Mesenchymal stem cell (in vitro differentiated cells and primary cell): Measurements from ENCODE around the gene PRADC1.

Source experiments
- DNase-seq: peaks from one replicate; pipeline ENCODE4 v3.0.0-alpha.2; 2013
- H2AFZ ChIP-seq: one replicate; pipeline ENCODE4 v1.6.1; 2013; ENCODE audit warnings: low read depth, mild to moderate bottlenecking, control low read depth, inconsistent platforms, low read length, moderate library complexity
- H2AK5ac ChIP-seq: 2 replicates; pipeline ENCODE4 v1.6.1; 2013; ENCODE audit warnings: low read length, moderate library complexity, mild to moderate bottlenecking, inconsistent platforms; ENCODE audit not compliant: severe bottlenecking
- H2BK120ac ChIP-seq: one replicate; pipeline ENCODE4 v1.6.1; 2013; ENCODE audit warnings: low read depth, mild to moderate bottlenecking, inconsistent platforms, low read length, moderate library complexity
- H2BK12ac ChIP-seq, 2 experiments: one replicate each; pipeline ENCODE4 v1.6.1; 2013; ENCODE audit warnings: inconsistent platforms in 2 of 2, low read length in 2 of 2, mild to moderate bottlenecking in 2 of 2, moderate library complexity in 2 of 2, control low read depth in 1 of 2
- H2BK15ac ChIP-seq: one replicate; pipeline ENCODE4 v1.6.1; 2013; ENCODE audit warnings: mild to moderate bottlenecking, low read depth, inconsistent platforms; ENCODE audit not compliant: poor library complexity, severe bottlenecking
- H2BK5ac ChIP-seq: 2 replicates; pipeline ENCODE4 v1.6.1; 2013; ENCODE audit warnings: low read depth, mild to moderate bottlenecking, low read length, control low read depth, inconsistent platforms; ENCODE audit not compliant: poor library complexity, severe bottlenecking
- H3K14ac ChIP-seq, 2 experiments: one replicate each; pipeline ENCODE4 v1.6.1; 2013; ENCODE audit warnings: inconsistent platforms in 2 of 2, low read length in 2 of 2, control low read depth in 1 of 2, mild to moderate bottlenecking in 1 of 2, moderate library complexity in 1 of 2
- H3K18ac ChIP-seq, 2 experiments: one replicate each; pipeline ENCODE4 v1.6.1; 2013; ENCODE audit warnings: inconsistent platforms in 2 of 2, low read length in 2 of 2, control low read depth in 1 of 2, low read depth in 1 of 2, mild to moderate bottlenecking in 1 of 2
- H3K23ac ChIP-seq, 2 experiments: one replicate each; pipeline ENCODE4 v1.6.1; 2013; ENCODE audit warnings: inconsistent platforms in 2 of 2, low read length in 2 of 2, mild to moderate bottlenecking in 2 of 2, moderate library complexity in 2 of 2, control low read depth in 1 of 2
- H3K27ac ChIP-seq: 2 replicates; pipeline ENCODE4 v1.5.1; 2013; ENCODE audit warnings: mild to moderate bottlenecking, moderate library complexity, low read length, control low read depth, inconsistent platforms; ENCODE audit not compliant: poor library complexity, severe bottlenecking
- H3K27me3 ChIP-seq, 2 experiments: 2 replicates each; pipeline versions ENCODE4 v1.6.1 to v1.7.0; 2013; ENCODE audit warnings: low read length in 2 of 2, mild to moderate bottlenecking in 2 of 2, moderate library complexity in 2 of 2, control low read depth in 1 of 2, inconsistent platforms in 1 of 2; ENCODE audit not compliant: control insufficient read depth in 1 of 2, insufficient read depth in 1 of 2
- H3K36me3 ChIP-seq, 2 experiments: 2 replicates each; pipeline versions ENCODE4 v1.6.1 to v1.7.0; 2013; ENCODE audit warnings: low read length in 2 of 2, control low read depth in 1 of 2, inconsistent platforms in 1 of 2, low read depth in 1 of 2, mild to moderate bottlenecking in 1 of 2; ENCODE audit not compliant: insufficient read depth in 2 of 2, control insufficient read depth in 1 of 2
- H3K4ac ChIP-seq, 2 experiments: one replicate each; pipeline ENCODE4 v1.6.1; 2013; ENCODE audit warnings: inconsistent platforms in 2 of 2, low read length in 2 of 2, mild to moderate bottlenecking in 2 of 2, moderate library complexity in 2 of 2, control low read depth in 1 of 2, low read depth in 1 of 2
- H3K4me1 ChIP-seq: 2 replicates; pipeline ENCODE4 v1.6.1; 2013; ENCODE audit warnings: low read depth, low read length, control low read depth; ENCODE audit not compliant: control insufficient read depth, insufficient read depth
- H3K4me2 ChIP-seq: 2 replicates; pipeline ENCODE4 v1.6.1; 2013; ENCODE audit warnings: low read length, mild to moderate bottlenecking, inconsistent platforms; ENCODE audit not compliant: poor library complexity, severe bottlenecking
- H3K4me3 ChIP-seq, 2 experiments: 2 replicates each; pipeline versions ENCODE4 v1.5.1 to v1.7.0; 2013; ENCODE audit warnings: low read length in 2 of 2, mild to moderate bottlenecking in 2 of 2, control low read depth in 1 of 2, low read depth in 1 of 2; ENCODE audit not compliant: insufficient read depth in 1 of 2
- H3K79me1 ChIP-seq: replicated peaks from 2 replicates; pipeline ENCODE4 v1.6.1; 2013; ENCODE audit warnings: mild to moderate bottlenecking, control low read depth, low read length, inconsistent platforms; ENCODE audit not compliant: poor library complexity, severe bottlenecking
- H3K9ac ChIP-seq: 2 replicates; pipeline ENCODE4 v1.7.0; 2013; ENCODE audit warnings: mild to moderate bottlenecking, low read length, moderate library complexity
- H3K9me3 ChIP-seq: 2 replicates; pipeline ENCODE4 v1.7.0; 2013; ENCODE audit warnings: mild to moderate bottlenecking, low read length; ENCODE audit not compliant: control insufficient read depth
- H4K8ac ChIP-seq: one replicate; pipeline ENCODE4 v1.6.1; 2013; ENCODE audit warnings: inconsistent platforms, mild to moderate bottlenecking, low read length, moderate library complexity
- H4K91ac ChIP-seq: one replicate; pipeline ENCODE4 v1.6.1; 2013; ENCODE audit warnings: mild to moderate bottlenecking, low read length, inconsistent platforms
- WGBS: methylation state at CpG from one replicate; pipeline ENCODE4 v1.1.7; 2013; ENCODE audit warnings: mixed read lengths; 5-methylcytosine and 5-hydroxymethylcytosine counted together

PRADC1 gene

GRCh38 chr2:73269686-73270465 lies 36.8 kb upstream of the PRADC1 start:
- Histone ChIP-seq H2BK5ac (no peak overlapping the region), H2BK15ac (no peak overlapping the region), H2AK5ac (no peak overlapping the region), H2BK120ac (no peak overlapping the region), H2BK12ac (no peak overlapping the region), H3K4ac (no peak overlapping the region), H2AFZ (no peak overlapping the region), H3K4me2 (peak overlapping the region; percentile 62), H4K8ac (no peak overlapping the region), H3K4me1 (peaks cover 19% of the 10 kb centered on the region), H3K36me3 (peaks cover 0 to 7% of the 10 kb centered on the region in 2 experiments), H3K4me3 (no peak overlapping the region), H3K18ac (no peak overlapping the region), H3K23ac (no peak overlapping the region), H3K27me3 (peaks cover 49 to 60% of the 10 kb centered on the region in 2 experiments), H3K9me3 (no peaks in the 10 kb centered on the region), H3K79me1 (no peaks in the 10 kb centered on the region), H4K91ac (no peak overlapping the region), H3K27ac (no peak overlapping the region), H3K9ac (no peak overlapping the region), H3K14ac (no peak overlapping the region)
- DNase-seq, result no peak
- 24% methylated on average over 20 of the region's 22 CpGs for WGBS

DNA sequence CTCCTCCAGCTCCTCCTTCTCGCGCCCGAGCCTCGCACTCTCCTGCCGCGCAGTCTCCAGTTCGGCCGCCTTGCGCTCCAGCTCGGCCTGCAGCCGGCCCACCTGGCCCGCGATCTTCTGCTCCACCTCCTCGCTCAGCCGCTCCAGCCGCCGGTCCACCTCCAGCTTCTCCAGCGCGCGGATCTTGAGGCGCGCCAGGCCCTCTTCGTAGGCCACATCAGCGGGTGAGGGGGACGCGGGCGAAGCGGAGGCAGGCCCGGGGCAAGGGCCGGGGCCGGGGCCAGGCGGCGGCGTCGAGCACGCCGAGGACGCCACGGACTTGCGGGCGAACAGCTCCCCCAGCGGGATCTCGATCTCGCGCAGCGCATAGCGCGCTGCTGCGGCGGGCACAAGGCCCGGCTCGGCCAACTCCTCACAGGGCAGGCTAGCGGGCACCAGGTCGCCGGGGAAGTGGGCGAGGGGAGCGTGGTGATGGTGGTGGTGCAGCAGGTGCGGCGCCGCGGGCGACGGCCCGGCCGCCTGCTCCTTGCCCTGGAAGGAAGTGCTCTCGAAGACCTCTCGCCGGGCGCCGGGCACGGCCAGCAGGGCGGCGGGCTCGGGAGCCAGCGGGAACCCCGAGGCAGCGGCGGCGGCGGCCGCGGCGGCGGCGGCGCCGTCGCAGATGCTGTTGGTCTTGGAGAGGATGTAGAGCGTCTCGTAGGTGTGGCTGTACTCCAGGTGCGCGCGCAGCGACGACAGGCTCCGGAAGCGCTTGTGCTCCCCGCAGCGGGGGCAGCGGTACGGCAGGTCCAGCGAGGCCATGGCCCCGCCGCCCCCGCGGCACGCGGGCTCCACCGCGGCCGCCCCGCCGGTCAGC lies 36.0 kb upstream of the PRADC1 start:
- Histone ChIP-seq H3K27ac (no peak overlapping the region), H4K8ac (no peak overlapping the region), H3K27me3 (peaks cover 49 to 60% of the 10 kb centered on the region in 2 experiments), H2AK5ac (no peak overlapping the region), H3K36me3 (peaks cover 0 to 9% of the 10 kb centered on the region in 2 experiments), H3K4me3 (peak overlapping the region; percentile 35 to 37), H2BK12ac (no peak overlapping the region), H3K9ac (no peak overlapping the region), H2BK120ac (no peak overlapping the region), H2AFZ (no peak overlapping the region), H3K4ac (no peak overlapping the region), H3K4me1 (peaks cover 19% of the 10 kb centered on the region), H3K23ac (no peak overlapping the region), H4K91ac (no peak overlapping the region), H3K18ac (no peak overlapping the region), H2BK15ac (no peak overlapping the region), H3K14ac (no peak overlapping the region), H2BK5ac (no peak overlapping the region), H3K4me2 (peak overlapping the region; percentile 62), H3K9me3 (no peaks in the 10 kb centered on the region), H3K79me1 (no peaks in the 10 kb centered on the region)
- WGBS, result 2% methylated on average over 60 of the region's 113 CpGs
- no peak for DNase-seq

GRCh38 chr2:73268366-73268829 lies 35.4 kb upstream of the PRADC1 start:
- H3K27ac ChIP-seq, result no peak overlapping the region
- H4K91ac ChIP-seq, result no peak overlapping the region
- no peak overlapping the region for H2BK15ac ChIP-seq
- no peak overlapping the region for H2BK12ac ChIP-seq
- H3K27me3 ChIP-seq, result peaks cover 49 to 60% of the 10 kb centered on the region in 2 experiments
- peaks cover 0 to 16% of the 10 kb centered on the region in 2 experiments for H3K36me3 ChIP-seq
- peak overlapping the region; percentile 62 for H3K4me2 ChIP-seq
- no peak overlapping the region for H4K8ac ChIP-seq
- H2BK5ac ChIP-seq, result no peak overlapping the region
- no peak overlapping the region for H3K23ac ChIP-seq
- no peak overlapping the region for H3K4ac ChIP-seq
- no peak overlapping the region for H2AFZ ChIP-seq
- H3K4me1 ChIP-seq, result peaks cover 19% of the 10 kb centered on the region
- H3K14ac ChIP-seq, result no peak overlapping the region
- H2BK120ac ChIP-seq, result no peak overlapping the region
- DNase-seq, result no peak
- H3K9me3 ChIP-seq, result no peaks in the 10 kb centered on the region
- H3K9ac ChIP-seq, result no peak overlapping the region
- peak overlapping the region in 1 of 2 experiments; percentile 37 for H3K4me3 ChIP-seq
- no peak overlapping the region for H3K18ac ChIP-seq
- 41% methylated on average over 14 of the region's 14 CpGs for WGBS
- H3K79me1 ChIP-seq, result no peaks in the 10 kb centered on the region
- H2AK5ac ChIP-seq, result no peak overlapping the region

GRCh38 chr2:73267008-73267407 lies 34.0 kb upstream of the PRADC1 start:
- Histone ChIP-seq H3K4me2 (no peak overlapping the region), H2BK12ac (no peak overlapping the region), H3K4ac (no peak overlapping the region), H4K8ac (no peak overlapping the region), H3K4me1 (peaks cover 19% of the 10 kb centered on the region), H3K18ac (no peak overlapping the region), H2BK15ac (no peak overlapping the region), H2AFZ (no peak overlapping the region), H3K14ac (no peak overlapping the region), H3K27me3 (peaks cover 45 to 49% of the 10 kb centered on the region in 2 experiments), H2BK120ac (no peak overlapping the region), H3K79me1 (no peaks in the 10 kb centered on the region), H3K9ac (no peak overlapping the region), H2AK5ac (no peak overlapping the region), H3K36me3 (peaks cover 0 to 17% of the 10 kb centered on the region in 2 experiments), H3K4me3 (no peak overlapping the region), H4K91ac (no peak overlapping the region), H3K9me3 (no peaks in the 10 kb centered on the region), H3K23ac (no peak overlapping the region), H2BK5ac (no peak overlapping the region), H3K27ac (no peak overlapping the region)
- no peak for DNase-seq
- WGBS, result 97% methylated on average over 4 of the region's 4 CpGs
